K562 (cell line): ENCODE results near the gene CCNK. TPM values are rescaled to one million over a fixed set of nuclear protein-coding genes. Genes with fewer than 3 reads are reported as not detected.

Experiments used
- ATAC-seq: fragments of 200-7000 bp; cut with Tn5 transposase; 3 replicates; pipeline ENCODE4 v1.9.1; 2020; ENCODE audit warnings: moderate library complexity
- BruUV-seq: library from RNA; stranded (reverse); fragments of 400-500 nt; replicated peaks from 2 replicates; lab custom pipeline; 2021; lab: Mats Ljungman, UMichigan
- CTCF ChIA-PET: fragments of 300-600 bp; formaldehyde crosslinking; extraction: SDS; loops from one replicate; lab custom pipeline; 2021; ENCODE audit warnings: low intra/inter-chr PET ratio; lab: Yijun Ruan, JAX
- POLR2A ChIA-PET: fragments of 300-600, 350-650 bp; sonication (Branson Sonifier 250); formaldehyde crosslinking; extraction: SDS; loops from one replicate; lab custom pipeline; 2021; ENCODE audit warnings: antibody characterized with exemption, inconsistent platforms; lab: Yijun Ruan, JAX
- DNase-seq, 4 experiments: peaks; one replicate each; pipeline versions ENCODE4 v3.0.0 to v3.0.0-alpha.2; 2011 to 2018; ENCODE audit warnings: low spot score in 3 of 4, mixed read lengths in 3 of 4; ENCODE audit errors: extremely low read depth in 1 of 4
- FAIRE-seq: peaks from 2 replicates; lab custom pipeline; 2011; peaks lifted over from hg19 to GRCh38; lab: Jason Lieb, UNC
- H2AFZ ChIP-seq: 2 replicates; pipeline ENCODE4 v1.6.0; 2011; ENCODE audit warnings: low read depth, low read length, control low read depth, inconsistent platforms
- H3K27ac ChIP-seq: fragments of 200-600 bp; 3 replicates; pipeline ENCODE4 v1.8.0; 2011; ENCODE audit warnings: low read depth, mild to moderate bottlenecking, control low read depth, inconsistent platforms, low read length, moderate library complexity, mixed read lengths; ENCODE audit errors: extremely low read depth
- H3K27me3 ChIP-seq, 2 experiments: fragments of 300-600 bp in 1 of 2; 2 replicates in 1 of 2; 3 replicates in 1 of 2; pipeline versions ENCODE4 v1.6.0 to v1.8.0; 2011; ENCODE audit warnings: inconsistent platforms in 2 of 2, low read length in 2 of 2, mild to moderate bottlenecking in 1 of 2, mixed read lengths in 1 of 2, moderate library complexity in 1 of 2; ENCODE audit not compliant: control insufficient read depth in 2 of 2, insufficient read depth in 2 of 2
- H3K36me3 ChIP-seq: fragments of 300-600 bp; 3 replicates; pipeline ENCODE4 v1.8.0; 2011; ENCODE audit warnings: mild to moderate bottlenecking, low read length, inconsistent platforms; ENCODE audit not compliant: control insufficient read depth, insufficient read depth
- H3K4me1 ChIP-seq, 2 experiments: fragments of 200-600 bp in 1 of 2; replicated peaks in 1 of 2; 2 replicates in 1 of 2; 3 replicates in 1 of 2; pipeline versions ENCODE4 v1.5.1 to v1.8.0; 2011; ENCODE audit warnings: inconsistent platforms in 2 of 2, low read length in 2 of 2, mild to moderate bottlenecking in 1 of 2, mixed read lengths in 1 of 2, moderate library complexity in 1 of 2; ENCODE audit not compliant: control insufficient read depth in 2 of 2, insufficient read depth in 2 of 2
- H3K4me2 ChIP-seq: 2 replicates; pipeline ENCODE4 v1.6.1; 2011; ENCODE audit warnings: low read length, control low read depth, inconsistent platforms, mixed read lengths; ENCODE audit not compliant: insufficient read depth
- H3K4me3 ChIP-seq: fragments of 200-600 bp; sonication (generic), shearing (Covaris generic); 2 replicates; pipeline ENCODE4 v1.5.1; 2016; ENCODE audit warnings: control low read depth, inconsistent platforms
- H3K79me2 ChIP-seq: fragments of 200-600 bp; 3 replicates; pipeline ENCODE4 v1.8.0; 2011; ENCODE audit warnings: low read length, inconsistent platforms; ENCODE audit not compliant: control insufficient read depth, insufficient read depth
- H3K9ac ChIP-seq, 2 experiments: 2 replicates each; pipeline versions ENCODE4 v1.6.0 to v1.6.1; 2011; ENCODE audit warnings: low read depth in 2 of 2, low read length in 2 of 2, control low read depth in 1 of 2, inconsistent platforms in 1 of 2, mild to moderate bottlenecking in 1 of 2, mixed read lengths in 1 of 2; ENCODE audit not compliant: insufficient read depth in 1 of 2
- H3K9me1 ChIP-seq: one replicate; pipeline ENCODE4 v1.6.0; 2011; ENCODE audit warnings: inconsistent platforms, mild to moderate bottlenecking, low read length, moderate library complexity; ENCODE audit not compliant: control insufficient read depth, insufficient read depth
- H3K9me3 ChIP-seq: replicated peaks from 2 replicates; pipeline ENCODE4 v1.5.1; 2011; ENCODE audit warnings: low read depth, low read length, inconsistent platforms; ENCODE audit not compliant: control insufficient read depth, insufficient read depth
- H4K20me1 ChIP-seq: replicated peaks from 2 replicates; pipeline ENCODE4 v1.6.1; 2011; ENCODE audit warnings: low read length, inconsistent platforms, mixed read lengths; ENCODE audit not compliant: control insufficient read depth, insufficient read depth
- POLR2G ChIP-seq: fragments of 200-400 bp; formaldehyde crosslinking; IDR thresholded peaks from 2 replicates; pipeline ENCODE4 v1.6.1; 2017; ENCODE audit warnings: low read depth, mild to moderate bottlenecking, antibody characterized with exemption, low read length, moderate library complexity
- RBM17 ChIP-seq: fragments of 200-400 bp; formaldehyde crosslinking; IDR thresholded peaks from 2 replicates; pipeline ENCODE4 v1.6.1; 2017; ENCODE audit warnings: low read depth, mild to moderate bottlenecking, low read length, borderline replicate concordance
- TSC22D4 ChIP-seq: fragments of 450-650 bp; IDR thresholded peaks from 2 replicates; pipeline ENCODE4 v1.6.1; 2016; ENCODE audit warnings: missing genetic modification characterization, missing biosample characterization, control low read depth
- ZBTB33 ChIP-seq: sonication (generic); formaldehyde crosslinking; IDR thresholded peaks from 2 replicates; pipeline ENCODE4 v1.8.1; 2023; ENCODE audit warnings: mild to moderate bottlenecking, missing genetic modification reagents
- WGBS: fragments of 100-300 bp; shearing (Covaris generic); methylation state at CpG from one replicate; pipeline ENCODE4 v1.1.6; 2016; ENCODE audit warnings: low coverage, mixed read lengths; ENCODE audit not compliant: insufficient coverage; ENCODE audit errors: missing lambda C conversion rate; 5-methylcytosine and 5-hydroxymethylcytosine counted together
- in situ Hi-C: fragments of 300-500 bp; cut with MboI; formaldehyde crosslinking; loops from 4 replicates; pipeline ENCODE4 v1.15.0; 2018; ENCODE audit warnings: inconsistent platforms, mixed read lengths
- intact Hi-C: fragments of 100-400 bp; cut with micrococcal nuclease; formaldehyde crosslinking; loops from 2 replicates; pipeline ENCODE4 v1.14.2; 2022
- polyA plus RNA-seq, 8 experiments: library from polyadenylated mRNA; depleted of rRNA in 4 of 8; stranded (reverse) in 5 of 8; unstranded in 3 of 8; fragments of >200 nt; fragmentation: Nextera tagmentation in 2 of 8; fragmentation: Illumina TruSeq in 1 of 8; extraction: Ambion mirVana in 2 of 8; extraction: Trizol in 1 of 8; gene quantifications; 2 replicates each; pipeline versions ENCODE4 v1.2.1 to v1.2.3, GENCODE V29; 2011 to 2014; ENCODE audit warnings: inconsistent platforms in 1 of 8, missing spikeins in 1 of 8
- total RNA-seq, 7 experiments: library from RNA; depleted of rRNA in 6 of 7; stranded (reverse); fragments of >200 nt in 6 of 7; fragmentation: Illumina TruSeq in 2 of 7; extraction: Trizol in 2 of 7; gene quantifications; 2 replicates each; pipeline versions ENCODE4 v1.2.1 to v1.2.3, GENCODE V29; 2011 to 2021; ENCODE audit warnings: low replicate concordance in 1 of 7
- TF ChIP-seq, protein P1 (sequence below): fragments of 250-450 bp; sonication (Bioruptor Pico); IDR thresholded peaks from 2 replicates; pipeline ENCODE4 v1.6.1; 2021; ENCODE audit warnings: mild to moderate bottlenecking

The CCNK gene
- total and polyA plus RNA-seq, 9 of the 15 experiments (the other 6 are each of a cell fraction or from before 2014, with no cell fraction given), result 5.8 to 84.2 (median 16.4) TPM

GRCh38 chr14:99514552-99515300 is 33.5 kb downstream of the CCNK start:
- ChIA-PET CTCF (no interaction called here), POLR2A (interaction anchor here (0.7 kb wide), 1 partner anchor 34 kb away, joined by 3 read pairs; the partner anchor contains the start of gene SETD3)
- H4K20me1 ChIP-seq, result 0 out of 2 replicates have a peak, but pooled peaks cover 6% of the 10 kb centered on the region
- no peaks in the 10 kb centered on the region for H3K9me1 ChIP-seq
- ATAC-seq, result no peak
- 96% methylated on average over 10 of the region's 20 CpGs for WGBS
- no peak overlapping the region for H3K4me2 ChIP-seq
- no TSS peak for BruUV-seq
- TF ChIP-seq ZBTB33 (CRISPR knock-in tag), result no peak
- no peak for TF ChIP-seq TSC22D4 (tag)
- TF ChIP-seq, protein P1, sequence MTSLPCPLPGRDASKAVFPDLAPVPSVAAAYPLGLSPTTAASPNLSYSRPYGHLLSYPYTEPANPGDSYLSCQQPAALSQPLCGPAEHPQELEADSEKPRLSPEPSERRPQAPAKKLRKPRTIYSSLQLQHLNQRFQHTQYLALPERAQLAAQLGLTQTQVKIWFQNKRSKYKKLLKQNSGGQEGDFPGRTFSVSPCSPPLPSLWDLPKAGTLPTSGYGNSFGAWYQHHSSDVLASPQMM (CRISPR knock-in tag), result no peak
- TF ChIP-seq RBM17, result no peak
- peak; percentile 47; the same call in 1 of the 2 replicates for TF ChIP-seq POLR2G
- intact Hi-C loops (no loop called here), in situ Hi-C loops (no loop called here)
- no peak overlapping the region for H3K4me3 ChIP-seq
- no peak for DNase-seq
- FAIRE-seq, result no peak
- no peaks in the 10 kb centered on the region for H3K9me3 ChIP-seq
- H2AFZ ChIP-seq, result no peak overlapping the region
- H3K4me1 ChIP-seq, result peaks cover 0 to 17% of the 10 kb centered on the region in 2 experiments; a peak in 2 of 5 replicates
- H3K27me3 ChIP-seq, result no peaks in the 10 kb centered on the region
- H3K36me3 ChIP-seq, result peaks cover 18% of the 10 kb centered on the region; the same call in 1 of the 3 replicates
- H3K27ac ChIP-seq, result no peak overlapping the region
- no peak overlapping the region; a peak in 1 of 4 replicates for H3K9ac ChIP-seq
- H3K79me2 ChIP-seq, result no peaks in the 10 kb centered on the region
